Sigmoid colon (tissue), 4 donors: Measurements from ENCODE around the gene EZR.

Experiments used
- EP300 ChIP-seq, 4 donors: sonication (generic); formaldehyde crosslinking; IDR thresholded peaks; one replicate each; pipeline ENCODE4 v1.6.1; 2017; ENCODE audit warnings: antibody characterized with exemption in 4 of 4
- POLR2A ChIP-seq, 2 donors: fragments of 450-650 bp; IDR thresholded peaks; one replicate each; pipeline ENCODE4 v1.6.1; 2016; ENCODE audit warnings: antibody characterized with exemption in 2 of 2, mild to moderate bottlenecking in 2 of 2, moderate library complexity in 2 of 2
- POLR2AphosphoS5 ChIP-seq, 4 donors: sonication (generic); formaldehyde crosslinking; IDR thresholded peaks; one replicate each; pipeline ENCODE4 v1.6.1; 2017; ENCODE audit warnings: antibody characterized with exemption in 4 of 4
- TF ChIP-seq, protein P1 (sequence below), 4 experiments: fragments of 450-650 bp in 3 of 4; fragments of 200-600 bp in 1 of 4; IDR thresholded peaks; one replicate each; pipeline ENCODE4 v1.5.1; 2016 to 2019; ENCODE audit warnings: antibody characterized with exemption in 4 of 4, mild to moderate bottlenecking in 3 of 4, moderate library complexity in 2 of 4

DNA sequence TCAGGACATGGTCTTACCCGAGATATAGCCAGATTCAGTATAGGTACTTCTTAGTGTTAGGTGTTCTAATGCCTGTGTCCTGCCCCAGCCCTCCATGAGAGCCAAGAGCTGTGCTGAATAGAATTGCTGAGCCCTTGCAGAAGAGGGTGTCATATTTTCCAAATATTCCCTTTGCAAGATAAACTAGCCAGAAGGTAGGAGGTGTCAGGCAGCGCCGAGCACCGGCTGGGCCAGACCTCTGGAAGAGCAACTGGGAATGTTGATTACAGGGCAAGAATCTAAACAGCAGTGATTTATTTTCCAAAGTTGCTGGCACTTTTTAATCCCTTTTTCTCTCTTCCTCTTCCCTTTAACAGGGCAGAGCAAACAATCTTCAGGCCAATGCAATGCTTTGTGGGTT lies 37.1 kb upstream of the EZR start:
- TF ChIP-seq, protein P1, sequence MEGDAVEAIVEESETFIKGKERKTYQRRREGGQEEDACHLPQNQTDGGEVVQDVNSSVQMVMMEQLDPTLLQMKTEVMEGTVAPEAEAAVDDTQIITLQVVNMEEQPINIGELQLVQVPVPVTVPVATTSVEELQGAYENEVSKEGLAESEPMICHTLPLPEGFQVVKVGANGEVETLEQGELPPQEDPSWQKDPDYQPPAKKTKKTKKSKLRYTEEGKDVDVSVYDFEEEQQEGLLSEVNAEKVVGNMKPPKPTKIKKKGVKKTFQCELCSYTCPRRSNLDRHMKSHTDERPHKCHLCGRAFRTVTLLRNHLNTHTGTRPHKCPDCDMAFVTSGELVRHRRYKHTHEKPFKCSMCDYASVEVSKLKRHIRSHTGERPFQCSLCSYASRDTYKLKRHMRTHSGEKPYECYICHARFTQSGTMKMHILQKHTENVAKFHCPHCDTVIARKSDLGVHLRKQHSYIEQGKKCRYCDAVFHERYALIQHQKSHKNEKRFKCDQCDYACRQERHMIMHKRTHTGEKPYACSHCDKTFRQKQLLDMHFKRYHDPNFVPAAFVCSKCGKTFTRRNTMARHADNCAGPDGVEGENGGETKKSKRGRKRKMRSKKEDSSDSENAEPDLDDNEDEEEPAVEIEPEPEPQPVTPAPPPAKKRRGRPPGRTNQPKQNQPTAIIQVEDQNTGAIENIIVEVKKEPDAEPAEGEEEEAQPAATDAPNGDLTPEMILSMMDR (IDR thresholded peaks at IDR 0.05) = no peak
- TF ChIP-seq POLR2A (IDR thresholded peaks at IDR 0.05) (no peak), POLR2AphosphoS5 (IDR thresholded peaks at IDR 0.05) (no peak), EP300 (IDR thresholded peaks at IDR 0.05) (no peak)
